NT2/D1 (cell line): Measurements from ENCODE around the gene EFNA2.

Experiments used
- SUZ12 ChIP-seq: IDR thresholded peaks from 2 replicates; pipeline ENCODE4 v1.6.1; 2011; ENCODE audit not compliant: insufficient read length, insufficient read depth; ENCODE audit errors: extremely low read depth
- YY1 ChIP-seq: IDR thresholded peaks from 2 replicates; pipeline ENCODE4 v1.6.1; 2011; ENCODE audit not compliant: insufficient read length, insufficient read depth
- ZNF274 ChIP-seq: IDR thresholded peaks from 2 replicates; pipeline ENCODE4 v1.6.1; 2011; ENCODE audit warnings: mild to moderate bottlenecking, low read depth, low read length

- TF ChIP-seq ZNF274, result no peak
- no peak for TF ChIP-seq YY1
- no peak for TF ChIP-seq SUZ12
Observed at GRCh38 chr19:1237027-1237659, 48.5 kb upstream of the EFNA2 start.
